Left ventricle myocardium inferior (tissue), 1 donor: ENCODE measurements around the gene GJB6. TPM values are rescaled to one million over a fixed set of nuclear protein-coding genes. Genes with fewer than 3 reads are reported as not detected.

Source experiments
- DNase-seq: peaks from one replicate; pipeline ENCODE4 v3.0.0-alpha.2; 2020
- H3K27ac ChIP-seq: fragments of 200-600 bp; replicated peaks from 2 replicates; pipeline ENCODE4 v1.8.0; 2021
- H3K27me3 ChIP-seq: fragments of 200-600 bp; 2 replicates; pipeline ENCODE4 v1.8.0; 2021; ENCODE audit warnings: low read depth
- H3K36me3 ChIP-seq: fragments of 200-600 bp; 2 replicates; pipeline ENCODE4 v1.8.0; 2021
- H3K4me1 ChIP-seq: fragments of 200-600 bp; 2 replicates; pipeline ENCODE4 v1.8.0; 2021
- H3K4me3 ChIP-seq: fragments of 200-600 bp; 2 replicates; pipeline ENCODE4 v1.8.0; 2021; ENCODE audit warnings: mild to moderate bottlenecking, moderate library complexity
- H3K9me3 ChIP-seq: fragments of 200-600 bp; replicated peaks from 2 replicates; pipeline ENCODE4 v1.8.0; 2021
- CTCF ChIP-seq: fragments of 200-600 bp; IDR thresholded peaks from 2 replicates; pipeline ENCODE4 v1.8.0; 2021; ENCODE audit warnings: antibody characterized with exemption, mild to moderate bottlenecking, borderline replicate concordance
- intact Hi-C: fragments of 100-400 bp; cut with micrococcal nuclease; formaldehyde crosslinking; loops from one replicate; pipeline ENCODE4 v1.11.0; 2022
- total RNA-seq: library from RNA; stranded (reverse); fragmentation: NEBNext Ultra II Directional; extraction: Animal tissue kit (Norgen Biotek cat#: 25700); gene quantifications from one replicate; pipeline ENCODE4 v1.2.1, GENCODE V29; 2021
- donor health status: DM: no; HTN: yes; CAD: no; lungs with severe emphysema.

The GJB6 gene
- total RNA-seq, 1 donor from 2014 or later, result not detected

- TF ChIP-seq CTCF, result no peak
- peaks cover 11% of the 10 kb centered on the region for H3K4me1 ChIP-seq
- H3K36me3 ChIP-seq, result no peaks in the 10 kb centered on the region
- H3K27ac ChIP-seq, result no peak overlapping the region
- DNase-seq, result no peak
- no peaks in the 10 kb centered on the region for H3K9me3 ChIP-seq
- peaks cover 86% of the 10 kb centered on the region for H3K27me3 ChIP-seq
- intact Hi-C loops, result no loop called here
- H3K4me3 ChIP-seq, result no peak overlapping the region
Measured at GRCh38 chr13:20227288-20227687, 4.8 kb downstream of the GJB6 start.

DNA sequence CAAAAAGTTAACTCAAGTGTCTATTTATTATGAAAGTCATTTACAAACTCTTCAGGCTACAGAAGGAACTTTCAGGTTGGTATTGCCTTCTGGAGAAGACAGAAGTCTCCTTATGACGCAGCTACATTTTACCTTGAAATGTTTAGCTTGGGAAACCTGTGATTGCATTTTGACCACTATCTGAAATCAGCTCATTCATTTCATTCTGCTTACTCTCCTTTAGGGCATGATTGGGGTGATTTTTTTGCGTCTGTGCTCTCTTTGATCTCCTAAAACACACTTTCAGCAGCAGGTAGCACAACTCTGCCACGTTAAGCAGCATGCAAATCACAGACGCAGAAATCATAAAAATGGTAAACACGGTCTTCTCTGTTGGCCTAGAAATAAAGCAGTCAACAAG is 9.6 kb downstream of the GJB6 start:
- intact Hi-C loops, result no loop called here
- Histone ChIP-seq H3K4me3 (no peak overlapping the region), H3K27ac (no peak overlapping the region), H3K9me3 (no peaks in the 10 kb centered on the region), H3K4me1 (no peaks in the 10 kb centered on the region), H3K36me3 (no peaks in the 10 kb centered on the region), H3K27me3 (peaks cover 76% of the 10 kb centered on the region)
- no peak for DNase-seq
- no peak for TF ChIP-seq CTCF

DNA sequence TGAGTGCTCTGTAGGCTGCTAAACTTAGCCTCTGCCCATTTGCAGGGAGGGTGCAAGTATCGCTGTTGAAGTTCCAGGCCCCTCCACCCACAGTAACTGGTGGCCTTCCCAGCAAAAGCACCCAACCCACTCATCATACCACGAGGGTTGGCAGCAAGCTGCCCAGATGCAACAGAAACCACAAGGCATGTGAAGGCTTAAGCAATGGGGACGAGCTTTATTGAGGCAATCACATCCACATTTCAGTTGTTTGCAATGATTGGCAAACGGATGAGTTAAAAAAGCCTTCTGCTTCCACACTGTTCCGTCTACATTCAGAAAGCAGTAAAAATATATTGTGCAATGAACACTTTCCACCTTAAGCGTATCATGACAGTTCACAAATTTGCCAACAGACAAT is 10.3 kb downstream of the GJB6 start:
- intact Hi-C loops, result no loop called here
- H3K4me3 ChIP-seq, result no peak overlapping the region
- H3K27ac ChIP-seq, result no peak overlapping the region
- H3K4me1 ChIP-seq, result no peaks in the 10 kb centered on the region
- DNase-seq, result no peak
- no peaks in the 10 kb centered on the region for H3K9me3 ChIP-seq
- no peak for TF ChIP-seq CTCF
- no peaks in the 10 kb centered on the region for H3K36me3 ChIP-seq
- peaks cover 73% of the 10 kb centered on the region for H3K27me3 ChIP-seq

GRCh38 chr13:20219577-20219976 is 12.5 kb downstream of the GJB6 start:
- Histone ChIP-seq H3K9me3 (peaks cover under 1% of the 10 kb centered on the region), H3K27me3 (peaks cover 55% of the 10 kb centered on the region), H3K27ac (no peak overlapping the region), H3K4me1 (no peaks in the 10 kb centered on the region), H3K36me3 (no peaks in the 10 kb centered on the region), H3K4me3 (no peak overlapping the region)
- DNase-seq, result no peak
- TF ChIP-seq CTCF, result no peak
- intact Hi-C loops, result no loop called here

DNA sequence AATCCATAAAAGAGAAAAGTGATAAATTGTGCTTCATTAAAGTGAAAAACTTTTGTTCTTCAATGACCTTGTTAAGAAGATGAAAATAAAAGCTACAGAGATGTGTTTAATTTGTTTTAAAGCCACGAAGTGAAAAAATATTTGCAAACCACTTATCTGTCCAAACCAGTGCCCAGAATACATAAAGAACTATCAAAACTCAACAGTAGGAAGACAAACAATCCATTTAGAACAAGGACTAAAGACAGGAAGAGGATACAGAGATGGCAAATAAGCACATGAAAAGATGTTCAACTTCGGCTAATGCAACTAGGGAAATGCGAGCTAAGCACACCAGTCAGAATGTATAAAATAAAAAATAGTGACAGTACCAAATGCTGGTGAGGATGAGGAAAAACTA is 15.0 kb downstream of the GJB6 start:
- H3K4me1 ChIP-seq, result no peaks in the 10 kb centered on the region
- no peak for TF ChIP-seq CTCF
- no peak for DNase-seq
- no peaks in the 10 kb centered on the region for H3K36me3 ChIP-seq
- no peak overlapping the region for H3K27ac ChIP-seq
- peaks cover 43% of the 10 kb centered on the region for H3K27me3 ChIP-seq
- peaks cover 22% of the 10 kb centered on the region for H3K9me3 ChIP-seq
- intact Hi-C loops, result no loop called here
- H3K4me3 ChIP-seq, result no peak overlapping the region

DNA sequence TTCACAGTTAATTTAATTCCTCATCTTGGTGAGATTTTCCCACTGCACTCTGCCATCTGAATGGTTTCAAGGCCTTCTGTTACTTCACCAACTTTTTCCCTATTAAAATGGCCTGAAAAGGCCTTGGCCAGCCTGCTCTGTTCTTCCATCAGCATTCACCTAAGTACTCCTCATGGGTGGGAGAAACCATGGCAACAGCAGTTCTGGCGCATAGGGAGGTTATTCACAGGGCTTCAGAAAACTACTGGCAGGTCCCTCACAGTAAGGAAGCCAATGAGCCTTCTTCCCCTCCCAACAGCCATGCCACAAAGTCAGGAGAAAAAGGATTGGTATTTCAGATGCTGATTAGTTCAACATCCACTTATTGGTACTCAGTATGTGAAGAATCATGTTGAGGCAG is 22.2 kb downstream of the GJB6 start:
- Histone ChIP-seq H3K27ac (no peak overlapping the region), H3K4me3 (no peak overlapping the region), H3K4me1 (no peaks in the 10 kb centered on the region), H3K9me3 (peaks cover 22% of the 10 kb centered on the region), H3K27me3 (peaks cover 44% of the 10 kb centered on the region), H3K36me3 (no peaks in the 10 kb centered on the region)
- no peak for DNase-seq
- intact Hi-C loops, result no loop called here
- no peak for TF ChIP-seq CTCF
